ENCODE data around the gene LRPAP1. TPM values are rescaled to one million over a fixed set of nuclear protein-coding genes. Genes with fewer than 3 reads are reported as not detected.

LRPAP1 gene
- total and polyA plus RNA-seq, 2 experiments from 2014 or later: 63.0 to 82.5 TPM

GRCh38 chr4:3522651-3523050 is 9.6 kb downstream of the LRPAP1 start:
- peaks cover 8% of the 10 kb centered on the region; the same call in 1 of the 2 replicates for H4K20me1 ChIP-seq (replicated peaks; ENCODE audit: insufficient read depth)
- peaks cover 5% of the 10 kb centered on the region for H3K27me3 Mint-ChIP-seq (ENCODE audit: insufficient read depth, low read depth, poor library complexity)

More at GRCh38 chr4:3522651-3523050, 9.6 kb downstream of the LRPAP1 start:
- no peak overlapping the region for H3K4me3 Mint-ChIP-seq
- H3K9me3 Mint-ChIP-seq: no peaks in the 10 kb centered on the region
- DNase-seq (ENCODE audit: low spot score) (no peak), ATAC-seq (no peak)
- H3K4me3 ChIP-seq: no peak overlapping the region
- H3K27me3 ChIP-seq (ENCODE audit: insufficient read depth): no peaks in the 10 kb centered on the region
- H2AFZ ChIP-seq: no peak overlapping the region
- H3K36me3 ChIP-seq (ENCODE audit: insufficient read depth): peaks cover 18% of the 10 kb centered on the region; the same call in 1 of the 2 replicates
- H3K27ac Mint-ChIP-seq: no peak overlapping the region
- no peaks in the 10 kb centered on the region for H3F3A ChIP-seq (replicated peaks; ENCODE audit: low read depth)
- H3K4me2 ChIP-seq: no peak overlapping the region
- H3K4me1 ChIP-seq (ENCODE audit: insufficient read depth): no peaks in the 10 kb centered on the region
- H3K36me3 Mint-ChIP-seq (ENCODE audit: low read depth): peaks cover 39% of the 10 kb centered on the region
- TF ChIP-seq STAT1 (IDR thresholded peaks at IDR 0.05; ENCODE audit: unreplicated experiment) (no peak), EZH2phosphoT487 (IDR thresholded peaks at IDR 0.05; ENCODE audit: unreplicated experiment) (no peak), CTCF (conservative IDR thresholded peaks at IDR 0.05; ENCODE audit: low read depth in 2 of 2) (no peak), EZH2 (IDR thresholded peaks at IDR 0.05; ENCODE audit: low read depth, unreplicated experiment) (no peak), POLR2AphosphoS5 (IDR thresholded peaks at IDR 0.05; ENCODE audit: low read depth) (no peak), ZNF114 (CRISPR knock-in tag; IDR thresholded peaks at IDR 0.05) (no peak), ETS1 (IDR thresholded peaks at IDR 0.05) (no peak), ZNF462 (CRISPR knock-in tag; IDR thresholded peaks at IDR 0.05) (no peak), JUNB (IDR thresholded peaks at IDR 0.05; ENCODE audit: unreplicated experiment) (no peak), NANOG (IDR thresholded peaks at IDR 0.05; ENCODE audit: borderline replicate concordance) (no peak), ZNF331 (CRISPR knock-in tag; IDR thresholded peaks at IDR 0.05; ENCODE audit: low read depth) (no peak), REST (IDR thresholded peaks at IDR 0.05; ENCODE audit: unreplicated experiment) (no peak)
- H3K79me2 ChIP-seq (replicated peaks; ENCODE audit: insufficient read depth): peaks cover 5% of the 10 kb centered on the region
- peaks cover 8% of the 10 kb centered on the region for H3K4me1 Mint-ChIP-seq
- H3K27ac ChIP-seq (ENCODE audit: low read depth): no peak overlapping the region
- H3K9me2 ChIP-seq (ENCODE audit: insufficient read depth): no peaks in the 10 kb centered on the region
